HG03439 (cell line): ENCODE data around the gene NABP1.

Experiments
- ATAC-seq: cut with Tn5 transposase; IDR thresholded peaks from one replicate; pipeline ENCODE4 v1.9.1; 2021; ENCODE audit warnings: mild to moderate bottlenecking, moderate library complexity; ENCODE audit not compliant: unreplicated experiment

The NABP1 gene

GRCh38 chr2:191678437-191679100 lies 633 bp downstream of the NABP1 start:
- peak; percentile 10 for ATAC-seq

GRCh38 chr2:191679818-191680600 lies 2.1 kb downstream of the NABP1 start:
- peak; percentile 35 for ATAC-seq

- ATAC-seq: no peak
These were observed 2.7 kb downstream of the NABP1 start for GRCh38 chr2:191680639-191681038.

GRCh38 chr2:191682126-191682525 lies 4.2 kb downstream of the NABP1 start:
- no peak for ATAC-seq

GRCh38 chr2:191686066-191686465 lies 8.1 kb downstream of the NABP1 start:
- no peak for ATAC-seq

GRCh38 chr2:191686729-191687128 lies 8.8 kb downstream of the NABP1 start:
- no peak for ATAC-seq

GRCh38 chr2:191687867-191688266 lies 9.9 kb downstream of the NABP1 start:
- ATAC-seq: no peak

- ATAC-seq: no peak
These were observed 11.2 kb downstream of the NABP1 start for GRCh38 chr2:191688934-191689695.

- ATAC-seq: no peak
These were observed 12.4 kb downstream of the NABP1 start for GRCh38 chr2:191690327-191690726.

GRCh38 chr2:191691016-191691735 lies 13.2 kb downstream of the NABP1 start:
- ATAC-seq: peak; percentile 58

GRCh38 chr2:191691898-191692297 lies 14.0 kb downstream of the NABP1 start:
- no peak for ATAC-seq

GRCh38 chr2:191692502-191693115 lies 14.7 kb downstream of the NABP1 start:
- ATAC-seq: no peak

GRCh38 chr2:191693166-191693565 lies 15.2 kb downstream of the NABP1 start:
- no peak for ATAC-seq

- no peak for ATAC-seq
These were observed 15.8 kb downstream of the NABP1 start for GRCh38 chr2:191693778-191694177.

- ATAC-seq: no peak
These were observed 18.1 kb downstream of the NABP1 start for GRCh38 chr2:191696001-191696400.

GRCh38 chr2:191696966-191697365 lies 19.0 kb downstream of the NABP1 start:
- ATAC-seq: no peak

- no peak for ATAC-seq
These were observed 19.9 kb downstream of the NABP1 start for GRCh38 chr2:191697870-191698269.

- ATAC-seq: no peak
These were observed 21.5 kb downstream of the NABP1 start for GRCh38 chr2:191699341-191699945.

- no peak for ATAC-seq
These were observed 23.1 kb downstream of the NABP1 start for GRCh38 chr2:191701029-191701428.

- ATAC-seq: no peak
These were observed 23.8 kb downstream of the NABP1 start for GRCh38 chr2:191701696-191702095.
